NCI-H69 (cell line): ENCODE data around the gene SRRT.
"Not testable (repeated sequence)": the region's sequence is repeated elsewhere in the genome, so short reads cannot be mapped to it uniquely, and the experiment has no call there.

ENCODE experiments used
- DNase-seq: peaks from one replicate; lab custom pipeline; 2025; lab: John Stamatoyannopoulos, UW

The SRRT gene

DNA sequence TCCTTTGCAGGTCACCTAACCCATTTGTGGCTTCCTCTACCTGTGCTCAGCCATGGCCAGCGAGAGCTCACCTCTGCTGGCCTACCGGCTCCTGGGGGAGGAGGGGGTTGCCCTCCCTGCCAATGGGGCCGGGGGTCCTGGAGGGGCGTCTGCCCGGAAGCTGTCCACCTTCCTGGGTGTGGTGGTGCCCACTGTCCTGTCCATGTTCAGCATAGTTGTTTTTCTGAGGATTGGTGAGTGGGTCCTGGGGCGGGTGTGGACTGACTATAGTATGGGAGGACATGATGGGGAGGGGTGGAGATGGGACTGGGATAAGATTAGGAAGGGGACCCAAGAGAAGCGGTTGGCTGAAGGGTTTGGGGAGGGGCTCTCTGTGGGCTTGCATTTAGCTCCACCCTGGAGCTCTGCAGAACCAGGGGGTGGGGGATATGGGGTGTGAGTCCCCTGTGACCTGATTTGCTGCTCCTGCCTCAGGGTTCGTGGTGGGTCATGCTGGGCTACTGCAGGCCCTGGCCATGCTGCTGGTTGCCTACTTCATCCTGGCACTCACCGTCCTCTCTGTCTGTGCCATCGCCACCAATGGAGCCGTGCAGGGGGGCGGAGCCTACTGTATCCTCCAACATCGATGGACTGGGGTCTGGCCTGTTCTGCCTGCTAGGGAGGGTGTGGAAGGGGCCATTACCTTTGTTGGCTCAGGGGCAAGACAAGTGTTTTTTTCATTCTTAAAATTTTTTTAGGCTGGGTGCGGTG, 20.6 kb upstream of the SRRT start:
- DNase-seq = no peak

DNA sequence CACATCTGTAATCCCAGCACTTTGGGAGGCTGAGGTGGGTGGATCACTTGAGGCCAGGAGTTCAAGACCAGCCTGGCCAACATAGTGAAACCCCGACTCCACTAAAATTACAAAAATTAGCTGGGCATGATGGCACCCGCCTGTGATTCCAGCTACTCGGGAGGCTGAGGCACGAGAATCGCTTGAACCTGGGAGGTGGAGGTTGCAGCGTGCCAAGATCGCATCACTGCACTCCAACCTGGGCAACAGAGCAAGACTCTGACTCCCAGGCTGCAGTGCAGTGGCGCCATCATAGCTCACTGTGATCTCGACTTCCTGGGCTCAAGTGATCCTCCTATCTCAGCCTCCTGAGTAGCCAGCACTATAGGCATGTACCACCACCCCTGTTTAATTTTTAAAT, 20.0 kb upstream of the SRRT start:
- DNase-seq = not testable (repeated sequence)

DNA sequence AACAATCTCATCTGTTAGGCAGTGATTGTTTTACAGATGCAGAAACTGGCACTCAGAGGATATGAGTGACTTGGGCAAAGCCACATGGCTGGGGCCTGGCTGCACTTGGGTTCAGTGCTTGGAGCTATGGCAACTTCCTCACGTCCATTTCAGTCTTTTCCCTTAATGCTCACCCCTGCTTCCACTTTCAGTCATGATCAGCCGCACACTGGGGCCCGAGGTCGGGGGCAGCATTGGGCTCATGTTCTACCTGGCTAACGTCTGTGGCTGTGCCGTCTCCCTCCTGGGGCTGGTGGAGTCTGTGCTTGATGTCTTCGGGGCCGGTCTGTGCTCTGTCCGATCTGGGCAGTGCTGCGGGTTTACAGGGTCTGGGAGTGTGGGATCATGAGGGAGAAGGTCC, 19.4 kb upstream of the SRRT start:
- DNase-seq = no peak

DNA sequence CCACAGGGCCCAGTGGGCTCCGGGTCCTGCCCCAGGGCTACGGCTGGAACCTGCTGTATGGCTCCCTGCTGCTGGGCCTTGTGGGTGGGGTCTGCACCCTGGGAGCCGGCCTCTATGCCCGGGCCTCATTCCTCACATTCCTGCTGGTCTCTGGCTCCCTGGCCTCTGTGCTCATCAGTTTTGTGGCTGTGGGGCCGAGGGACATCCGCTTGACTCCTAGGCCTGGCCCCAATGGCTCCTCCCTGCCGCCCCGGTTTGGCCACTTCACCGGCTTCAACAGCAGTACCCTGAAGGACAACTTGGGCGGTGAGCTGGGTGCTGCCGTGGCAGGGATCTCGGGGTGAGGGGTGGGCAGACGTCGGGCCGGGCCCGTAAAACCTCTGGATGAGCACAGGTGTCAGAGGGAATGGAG, 18.0 kb upstream of the SRRT start:
- no peak for DNase-seq

DNA sequence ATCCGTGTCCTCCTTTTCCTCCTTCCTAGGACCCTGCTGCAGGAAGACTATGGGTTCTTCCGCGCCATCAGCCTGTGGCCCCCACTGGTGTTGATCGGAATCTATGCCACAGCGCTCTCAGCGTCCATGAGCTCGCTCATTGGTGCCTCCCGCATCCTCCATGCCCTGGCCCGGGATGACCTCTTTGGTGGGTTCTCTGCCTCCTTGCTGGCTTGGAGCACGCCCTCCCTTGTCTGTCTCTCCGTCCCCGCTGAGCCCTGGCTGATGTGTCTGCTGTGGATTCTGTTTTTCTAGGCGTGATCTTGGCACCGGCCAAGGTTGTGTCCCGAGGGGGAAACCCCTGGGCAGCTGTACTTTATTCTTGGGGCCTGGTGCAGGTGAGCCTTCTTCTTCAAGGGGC, 15.0 kb upstream of the SRRT start:
- no peak for DNase-seq

DNA sequence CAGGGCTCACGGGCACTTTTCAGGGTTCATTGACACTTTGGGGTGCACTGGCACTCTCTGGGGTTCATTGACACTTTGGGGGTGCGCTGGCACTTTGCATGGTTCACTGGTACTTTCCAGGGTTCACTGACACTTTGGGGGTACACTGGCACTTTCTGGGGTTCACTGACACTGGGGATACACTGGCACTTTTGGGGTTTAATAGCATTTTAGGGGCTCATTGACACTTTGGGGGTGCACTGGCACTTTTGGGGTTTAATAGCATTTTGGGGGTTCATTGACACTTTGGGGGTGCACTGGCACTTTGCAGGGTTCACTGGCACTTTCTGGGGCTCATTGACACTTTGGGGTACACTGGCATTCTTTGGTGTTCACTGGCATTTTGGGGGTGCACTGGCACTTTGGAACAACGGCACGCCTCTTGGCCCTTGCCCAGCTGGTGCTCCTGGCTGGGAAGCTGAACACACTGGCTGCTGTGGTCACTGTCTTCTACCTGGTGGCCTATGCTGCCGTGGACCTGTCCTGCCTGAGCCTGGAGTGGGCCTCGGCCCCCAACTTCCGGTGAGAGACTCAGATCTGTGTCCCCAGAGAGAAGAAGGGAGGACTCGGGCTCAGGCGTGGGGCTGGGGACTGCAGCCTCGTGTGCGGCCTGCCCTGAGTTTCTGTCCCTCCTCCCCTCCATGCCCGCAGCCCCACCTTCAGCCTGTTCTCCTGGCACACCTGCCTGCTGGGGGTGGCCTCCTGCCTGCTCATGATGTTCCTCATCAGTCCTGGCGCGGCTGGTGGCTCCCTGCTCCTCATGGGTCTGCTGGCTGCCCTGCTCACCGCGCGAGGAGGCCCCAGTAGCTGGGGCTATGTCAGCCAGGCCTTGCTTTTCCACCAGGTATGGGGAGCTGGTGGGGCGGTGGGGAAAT, 13.9 kb upstream of the SRRT start:
- DNase-seq = no peak

DNA sequence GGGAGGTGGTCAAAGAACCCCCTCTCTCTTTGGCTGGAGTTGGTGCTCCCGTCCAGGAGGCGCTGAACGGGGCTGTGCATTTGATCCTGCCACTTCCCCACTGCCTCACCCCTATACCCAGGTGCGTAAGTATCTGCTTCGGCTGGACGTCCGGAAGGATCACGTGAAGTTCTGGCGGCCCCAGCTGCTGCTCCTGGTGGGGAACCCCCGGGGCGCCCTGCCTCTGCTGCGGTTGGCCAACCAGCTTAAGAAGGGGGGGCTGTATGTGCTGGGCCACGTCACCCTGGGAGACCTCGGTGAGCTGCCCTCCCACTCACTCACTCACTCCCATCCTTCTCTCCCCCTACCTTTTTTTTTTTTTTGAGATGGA, 13.3 kb upstream of the SRRT start:
- DNase-seq = no peak

DNA sequence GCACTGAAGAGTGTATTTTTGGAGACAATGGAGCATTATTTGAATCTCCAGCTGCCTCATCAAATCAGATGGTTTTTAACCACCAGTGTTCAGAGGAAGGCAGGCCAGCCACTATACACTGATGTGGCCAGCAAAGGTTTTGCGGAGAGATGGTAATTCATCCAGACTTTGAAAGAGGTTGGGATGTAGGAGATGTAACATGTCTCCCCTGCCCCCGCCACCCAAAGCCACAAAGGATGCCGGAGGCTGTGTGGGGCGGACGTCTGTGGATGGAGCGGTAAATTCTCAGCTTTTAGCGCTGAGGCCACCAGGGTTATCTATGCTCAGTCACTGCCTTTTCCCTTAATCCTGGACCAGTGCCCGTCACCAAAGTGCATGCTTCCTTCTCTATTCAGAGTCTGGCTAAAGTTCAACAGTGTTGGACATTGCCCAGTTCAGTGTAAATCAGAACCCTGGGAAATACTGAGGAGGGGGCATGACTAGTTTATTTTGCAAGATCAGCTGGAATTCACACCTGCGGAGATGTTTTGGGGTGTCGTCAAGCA, 11.4 kb upstream of the SRRT start:
- no peak for DNase-seq

DNA sequence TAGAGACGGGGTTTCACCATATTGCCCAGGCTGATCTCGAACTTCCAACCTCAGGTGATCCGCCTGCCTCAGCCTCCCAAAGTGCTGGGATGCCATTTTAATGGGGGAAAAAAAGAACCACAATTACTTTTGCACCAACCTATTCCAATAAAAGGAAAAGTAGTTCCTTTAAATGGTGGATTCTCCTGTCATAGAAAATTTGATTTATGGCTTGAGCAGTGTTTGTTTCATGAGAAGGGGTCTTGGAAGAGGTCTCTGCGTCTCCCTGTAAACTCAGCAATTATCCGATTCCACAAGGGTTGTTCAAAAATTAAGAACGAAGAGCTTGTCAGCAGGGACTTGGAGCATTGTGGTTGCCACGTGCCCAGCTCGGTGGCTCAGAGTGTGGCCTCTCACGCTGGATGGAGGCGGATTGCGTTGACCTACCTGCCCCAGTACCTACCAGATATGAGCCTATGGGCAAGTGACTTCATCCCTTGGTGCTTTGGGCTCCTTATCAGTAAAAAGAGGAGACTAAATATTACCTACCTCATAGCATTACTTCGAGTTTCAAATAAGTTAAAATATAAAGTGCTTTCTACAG, 10.5 kb upstream of the SRRT start:
- no peak for DNase-seq

DNA sequence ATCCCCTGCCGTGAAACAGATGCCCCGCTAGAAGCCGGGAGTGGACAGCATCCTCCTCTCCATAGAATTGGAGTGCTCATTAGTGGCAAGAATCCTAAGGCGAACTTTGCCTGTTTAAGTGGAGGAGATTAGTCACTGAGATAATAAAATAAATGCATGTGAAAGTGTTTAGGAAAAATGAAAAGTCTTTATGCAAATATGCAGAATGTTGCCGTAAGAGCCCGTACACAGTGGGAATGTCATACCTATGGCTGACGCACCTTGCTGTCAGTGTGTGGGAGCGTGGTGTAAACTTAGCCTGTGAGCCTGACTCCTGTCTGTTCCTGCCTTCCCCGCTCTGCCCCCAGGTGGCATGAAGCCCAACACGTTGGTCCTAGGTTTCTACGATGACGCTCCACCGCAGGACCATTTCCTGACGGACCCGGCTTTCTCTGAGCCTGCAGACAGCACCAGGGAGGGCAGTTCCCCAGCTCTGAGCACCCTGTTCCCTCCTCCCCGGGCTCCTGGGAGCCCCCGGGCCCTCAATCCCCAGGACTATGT, 9.5 kb upstream of the SRRT start:
- DNase-seq = no peak

DNA sequence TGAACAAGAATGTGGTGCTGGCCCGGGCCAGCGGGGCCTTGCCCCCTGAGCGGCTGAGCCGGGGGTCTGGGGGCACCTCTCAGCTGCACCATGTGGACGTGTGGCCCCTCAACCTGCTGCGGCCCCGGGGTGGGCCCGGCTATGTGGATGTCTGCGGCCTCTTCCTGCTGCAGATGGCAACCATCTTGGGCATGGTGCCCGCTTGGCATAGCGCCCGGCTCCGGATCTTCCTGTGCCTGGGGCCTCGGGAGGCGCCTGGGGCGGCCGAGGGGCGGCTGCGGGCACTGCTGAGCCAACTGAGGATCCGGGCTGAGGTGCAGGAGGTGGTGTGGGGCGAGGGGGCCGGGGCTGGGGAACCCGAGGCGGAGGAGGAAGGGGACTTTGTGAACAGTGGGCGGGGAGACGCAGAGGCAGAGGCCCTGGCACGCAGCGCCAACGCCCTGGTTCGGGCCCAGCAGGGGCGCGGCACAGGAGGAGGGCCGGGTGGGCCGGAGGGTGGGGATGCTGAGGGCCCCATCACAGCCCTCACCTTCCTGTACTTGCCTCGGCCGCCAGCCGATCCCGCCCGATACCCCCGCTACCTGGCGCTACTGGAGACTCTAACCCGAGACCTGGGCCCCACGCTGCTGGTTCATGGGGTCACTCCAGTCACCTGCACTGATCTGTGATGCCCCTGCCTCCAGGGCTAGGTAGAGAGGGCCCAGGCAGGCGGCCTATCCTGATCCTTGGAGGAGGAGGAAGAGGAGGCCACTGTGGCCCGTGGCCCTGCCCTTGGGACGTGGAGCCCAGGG, 8.8 kb upstream of the SRRT start:
- DNase-seq = peak; percentile 63

DNA sequence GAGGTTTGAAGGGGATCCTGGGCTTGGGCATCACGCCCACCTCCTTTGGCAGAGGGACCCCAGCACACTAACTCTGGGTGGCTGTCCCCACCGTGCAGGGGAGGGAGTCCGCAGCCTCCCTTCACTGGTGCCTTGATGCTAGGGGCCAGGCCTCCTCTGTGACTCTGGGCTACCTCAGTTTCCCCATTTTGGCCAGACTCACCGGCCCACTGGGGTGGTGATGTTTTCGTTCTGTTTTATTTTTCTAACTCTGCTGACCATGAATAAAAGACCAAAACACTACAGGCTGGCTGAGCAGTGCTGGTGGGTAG, 8.2 kb upstream of the SRRT start:
- DNase-seq = no peak

DNA sequence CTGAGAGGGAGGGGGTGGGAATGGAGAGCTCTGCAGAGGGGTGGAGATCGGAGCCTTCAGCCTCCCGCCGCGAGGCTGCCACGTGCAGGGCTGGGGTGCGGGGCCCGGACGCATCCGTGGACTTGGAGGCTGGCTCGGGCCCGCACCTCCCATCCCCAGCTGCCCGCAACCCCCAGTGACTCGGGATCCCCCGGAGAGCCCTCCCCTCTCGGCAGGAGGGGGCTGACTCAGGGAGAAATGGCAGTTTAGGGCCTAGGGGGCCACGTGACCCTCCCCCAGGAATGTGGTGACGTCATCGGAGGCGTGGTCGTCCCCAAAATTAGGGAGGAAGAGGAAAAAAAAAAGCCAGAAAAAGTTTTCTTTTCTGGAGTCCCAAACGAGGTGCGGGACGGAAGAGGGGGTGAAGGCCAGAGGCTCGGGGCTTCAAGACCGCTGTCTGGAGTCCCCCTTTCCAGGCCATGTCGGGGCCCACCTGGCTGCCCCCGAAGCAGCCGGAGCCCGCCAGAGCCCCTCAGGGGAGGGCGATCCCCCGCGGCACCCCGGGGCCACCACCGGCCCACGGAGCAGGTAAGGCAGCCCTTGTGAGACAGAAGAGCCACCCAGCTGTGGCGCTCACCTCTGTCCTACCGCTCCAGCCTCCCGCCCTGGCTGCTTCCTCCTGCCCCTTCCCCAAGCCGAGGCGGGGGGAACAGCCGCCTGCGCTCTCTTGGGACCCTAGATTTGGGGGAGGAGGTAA, 7.7 kb upstream of the SRRT start, which contains the start of gene TRIP6:
Gene TRIP6 (plus strand): TSS at position 348 of the 736 bp plus-strand sequence. CDS start 111 bp downstream, at position 459.
- peak; percentile 45 for DNase-seq

DNA sequence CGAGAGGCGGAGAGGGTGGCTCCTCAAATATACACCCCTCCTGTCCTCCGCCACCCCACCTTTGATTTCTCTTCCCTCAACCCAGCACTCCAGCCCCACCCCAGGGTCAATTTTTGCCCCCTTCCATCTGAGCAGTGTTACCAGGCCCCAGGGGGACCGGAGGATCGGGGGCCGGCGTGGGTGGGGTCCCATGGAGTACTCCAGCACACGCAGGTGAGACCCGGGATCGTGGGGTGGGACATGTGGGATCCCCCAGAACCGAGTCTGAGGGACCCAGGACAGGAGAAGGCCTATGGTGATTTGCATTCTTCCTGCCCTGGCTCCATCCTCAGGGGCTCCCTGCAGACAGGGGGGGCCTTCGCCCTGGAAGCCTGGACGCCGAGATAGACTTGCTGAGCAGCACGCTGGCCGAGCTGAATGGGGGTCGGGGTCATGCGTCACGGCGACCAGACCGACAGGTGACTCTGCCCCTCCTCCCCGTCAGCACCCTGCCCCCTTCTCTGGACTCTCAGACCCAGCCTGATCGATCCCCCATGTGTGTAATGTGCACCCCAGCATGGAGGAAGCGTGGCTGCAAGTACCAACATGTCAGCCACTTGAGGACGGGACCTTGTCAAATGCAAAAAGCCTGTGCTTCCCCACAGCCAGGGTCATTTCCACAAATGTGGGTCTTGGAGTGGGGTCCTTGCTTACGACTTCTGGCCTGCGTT, 7.0 kb upstream of the SRRT start:
- no peak for DNase-seq

DNA sequence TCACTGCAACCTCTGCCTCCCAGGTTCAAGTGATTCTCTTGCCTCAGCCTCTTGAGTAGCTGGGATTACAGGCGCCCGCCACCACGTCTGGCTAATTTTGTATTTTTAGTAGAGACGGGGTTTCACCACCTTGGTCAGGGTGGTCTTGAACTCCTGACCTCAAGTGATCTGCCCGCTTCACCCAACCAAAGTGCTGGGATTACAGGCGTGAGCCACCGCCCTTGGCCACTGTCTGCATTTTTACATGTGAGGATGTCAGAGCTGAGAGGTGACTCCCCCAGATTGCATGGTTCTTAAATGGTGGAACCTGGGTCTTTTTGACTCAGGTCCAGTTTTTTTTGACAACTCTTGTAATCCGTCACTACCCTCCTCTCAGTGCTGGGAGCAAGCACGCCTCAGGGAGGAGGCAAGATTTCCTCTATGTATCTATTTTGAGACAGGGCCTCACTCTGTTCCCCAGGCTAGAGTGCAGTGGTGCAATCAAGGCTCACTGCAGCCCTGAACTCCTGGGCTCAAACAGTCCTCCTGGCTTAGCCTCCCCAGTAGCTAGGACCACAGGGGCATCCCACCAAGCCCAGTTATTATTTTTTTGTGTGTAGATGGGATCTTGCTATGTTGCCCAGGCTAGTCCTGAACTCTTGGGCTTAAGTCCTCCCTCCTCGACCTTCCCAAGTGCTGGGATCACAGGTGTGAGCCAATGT, 1.2 kb upstream of the SRRT start:
- no peak for DNase-seq

DNA sequence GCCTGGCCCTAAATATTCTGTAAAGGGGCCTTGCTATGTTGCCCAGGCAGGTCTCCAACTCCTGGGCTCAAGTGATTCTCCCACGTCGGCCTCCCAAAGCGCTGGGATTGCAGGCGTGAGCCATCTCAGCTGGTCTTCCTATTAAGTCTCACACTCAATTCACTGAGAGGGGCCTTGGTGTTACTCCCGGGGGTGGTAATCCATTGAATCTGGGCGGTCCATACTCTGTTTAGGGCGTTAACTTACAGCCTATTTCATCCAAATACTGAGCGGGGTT, 665 bp upstream of the SRRT start:
- peak; percentile 45 for DNase-seq

DNA sequence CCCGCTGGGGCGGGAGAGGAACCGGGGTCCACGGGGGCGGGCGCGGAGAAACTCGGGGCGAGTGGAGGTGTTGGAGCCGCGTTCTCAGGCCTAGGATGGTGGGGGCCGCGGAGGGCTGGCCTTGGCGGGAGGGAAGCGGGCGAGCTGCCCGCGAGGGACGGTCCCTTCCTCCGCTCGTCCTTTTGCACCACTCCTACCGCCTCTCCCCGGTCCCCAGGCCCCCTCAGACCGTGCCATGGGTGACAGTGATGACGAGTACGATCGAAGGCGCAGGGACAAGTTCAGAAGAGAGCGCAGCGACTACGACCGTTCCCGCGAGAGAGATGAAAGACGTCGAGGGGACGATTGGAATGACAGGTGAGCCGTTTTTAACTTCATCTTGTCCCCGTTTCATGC, 451 bp downstream of the SRRT start:
- DNase-seq = peak; percentile 50

DNA sequence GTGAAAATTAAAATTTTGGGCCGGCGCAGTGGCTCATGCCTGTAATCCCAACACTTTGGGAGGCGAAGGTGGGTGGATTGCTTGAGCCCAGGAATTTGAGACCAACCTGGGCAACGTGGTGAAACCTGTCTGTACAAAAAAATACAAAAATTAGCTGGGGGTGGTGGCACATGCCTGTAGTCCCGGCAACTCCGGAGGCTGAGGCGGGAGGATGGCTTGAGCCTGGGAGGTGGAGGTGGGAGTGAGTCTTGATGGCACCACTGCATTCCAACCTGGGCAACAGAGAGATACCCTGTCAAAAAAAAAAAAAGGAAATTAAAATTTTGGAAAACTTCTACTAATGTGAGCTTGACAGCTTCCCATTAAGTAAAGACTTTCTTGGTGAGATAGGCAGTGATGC, 3.1 kb downstream of the SRRT start:
- DNase-seq = no peak

DNA sequence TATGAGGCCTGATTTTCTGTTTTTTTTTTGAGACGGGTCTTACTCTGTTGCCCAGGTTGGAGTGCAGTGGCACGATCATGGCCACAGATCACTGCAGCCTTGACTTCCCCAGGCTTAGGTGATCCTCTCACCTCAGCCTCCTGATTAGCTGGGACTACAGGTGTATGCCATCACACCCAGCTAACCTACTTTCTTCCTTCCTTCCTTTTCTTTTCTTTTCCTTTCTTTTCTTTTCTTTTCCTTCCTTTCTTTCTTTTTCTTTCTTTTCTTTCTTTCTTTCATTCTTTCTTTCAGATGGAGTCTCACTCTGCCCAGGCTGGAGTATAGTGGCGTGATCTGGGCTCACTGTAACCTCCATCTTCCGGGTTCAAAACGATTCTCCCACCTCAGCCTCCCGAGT, 3.8 kb downstream of the SRRT start:
- DNase-seq = no peak

DNA sequence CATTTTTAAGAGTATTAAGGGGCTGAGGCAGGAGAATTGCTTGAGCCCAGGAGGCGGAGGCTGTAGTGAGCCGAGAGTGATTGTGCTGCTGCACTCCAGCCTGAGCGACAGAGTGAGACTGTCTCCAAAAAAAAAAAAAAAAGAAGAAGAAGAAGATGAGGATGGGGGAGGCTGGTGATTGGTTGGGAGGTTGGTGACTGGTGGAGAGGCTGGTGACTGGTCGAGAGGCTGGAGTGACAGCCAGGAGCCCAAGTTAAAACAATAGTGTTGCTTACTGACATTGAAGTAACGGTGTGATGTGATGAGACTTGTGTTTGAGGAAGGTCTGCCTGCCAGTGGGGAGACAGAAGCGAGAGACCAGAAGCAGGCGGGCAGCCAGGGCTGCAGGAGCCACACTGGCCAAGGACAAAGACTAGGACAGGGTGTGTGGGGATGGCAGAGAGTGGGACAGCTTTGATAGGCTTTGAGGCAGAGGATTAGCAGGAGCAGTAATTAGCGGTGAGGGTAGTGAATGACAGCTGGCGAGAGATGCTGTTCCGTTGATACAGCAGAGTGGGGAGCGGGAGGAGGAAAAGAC, 4.9 kb downstream of the SRRT start:
- DNase-seq = no peak
